HepG2 (cell line): Measurements from ENCODE around the gene CKS2. TPM values are rescaled to one million over a fixed set of nuclear protein-coding genes. Genes with fewer than 3 reads are reported as not detected.
A peak's percentile ranks its signal among the peaks of the same experiment; 100 is the strongest.

ENCODE experiments used
- CBX5 ChIP-seq: sonication (generic); formaldehyde crosslinking; IDR thresholded peaks from 2 replicates; pipeline ENCODE4 v1.4.0; 2020; ENCODE audit warnings: missing genetic modification reagents, borderline replicate concordance
- CC2D1A ChIP-seq: sonication (generic); formaldehyde crosslinking; IDR thresholded peaks from 2 replicates; pipeline ENCODE4 v1.8.1; 2023; ENCODE audit warnings: mild to moderate bottlenecking, missing genetic modification reagents
- FOSL2 ChIP-seq: sonication (generic); formaldehyde crosslinking; IDR thresholded peaks from 2 replicates; pipeline ENCODE4 v1.4.0; 2020; ENCODE audit warnings: missing genetic modification reagents
- FOXA3 ChIP-seq: IDR thresholded peaks from 2 replicates; pipeline ENCODE4 v1.6.1; 2016; ENCODE audit warnings: missing genetic modification reagents, missing compliant biosample characterization
- HDAC6 ChIP-seq: fragments of 200-600 bp; sonication (generic); IDR thresholded peaks from 2 replicates; pipeline ENCODE4 v1.7.0; 2017; ENCODE audit warnings: mild to moderate bottlenecking, antibody characterized with exemption, low read length, low read depth
- KAT8 ChIP-seq: IDR thresholded peaks from 2 replicates; pipeline ENCODE4 v1.6.1; 2016; ENCODE audit warnings: missing genetic modification reagents, missing compliant biosample characterization
- KMT2A ChIP-seq: sonication (generic); formaldehyde crosslinking; IDR thresholded peaks from 2 replicates; pipeline ENCODE4 v1.4.0; 2020; ENCODE audit warnings: missing genetic modification reagents
- MIER2 ChIP-seq: IDR thresholded peaks from 2 replicates; pipeline ENCODE4 v1.6.1; 2016; ENCODE audit warnings: missing biosample characterization, missing genetic modification reagents
- PLRG1 ChIP-seq: fragments of 450-650 bp; conservative IDR thresholded peaks from 2 replicates; pipeline ENCODE4 v1.6.1; 2016
- ZBTB1 ChIP-seq: sonication (generic); formaldehyde crosslinking; IDR thresholded peaks from 2 replicates; pipeline ENCODE4 v1.4.0; 2020; ENCODE audit warnings: missing genetic modification reagents, borderline replicate concordance
- ZBTB7B ChIP-seq: sonication (generic); formaldehyde crosslinking; IDR thresholded peaks from 2 replicates; pipeline ENCODE4 v1.4.0; 2020; ENCODE audit warnings: missing genetic modification reagents
- ZNF10 ChIP-seq: sonication (generic); formaldehyde crosslinking; IDR thresholded peaks from 2 replicates; pipeline ENCODE4 v1.4.0; 2020; ENCODE audit warnings: mild to moderate bottlenecking, low read depth, missing genetic modification reagents, borderline replicate concordance
- ZNF619 ChIP-seq: sonication (generic); formaldehyde crosslinking; IDR thresholded peaks from 2 replicates; pipeline ENCODE4 v1.4.0; 2020; ENCODE audit warnings: mild to moderate bottlenecking, missing genetic modification reagents
- ZNF772 ChIP-seq: sonication (generic); formaldehyde crosslinking; IDR thresholded peaks from 2 replicates; pipeline ENCODE4 v1.5.0; 2020; ENCODE audit warnings: mild to moderate bottlenecking, missing genetic modification reagents
- ZNF883 ChIP-seq: sonication (generic); formaldehyde crosslinking; IDR thresholded peaks from 2 replicates; pipeline ENCODE4 v1.5.1; 2020; ENCODE audit warnings: mild to moderate bottlenecking, missing genetic modification reagents; ENCODE audit errors: not compliant biosample characterization
- ZZZ3 ChIP-seq: sonication (generic); formaldehyde crosslinking; IDR thresholded peaks from 2 replicates; pipeline ENCODE4 v1.4.0; 2020; ENCODE audit warnings: missing genetic modification reagents, mild to moderate bottlenecking, borderline replicate concordance
- polyA plus RNA-seq, 8 experiments: library from polyadenylated mRNA; depleted of rRNA in 3 of 8; stranded (reverse) in 7 of 8; unstranded in 1 of 8; fragments of >200 nt; fragmentation: Illumina TruSeq in 4 of 8; extraction: Trizol in 4 of 8; gene quantifications; 2 replicates each; pipeline versions ENCODE4 v1.2.1 to v1.2.3, GENCODE V29; 2011 to 2016; ENCODE audit warnings: low read depth in 4 of 8, missing spikeins in 1 of 8, mixed read lengths in 1 of 8; ENCODE audit not compliant: insufficient read depth in 1 of 8
- total RNA-seq, 5 experiments: library from RNA; depleted of rRNA; stranded (reverse); fragments of >200 nt; fragmentation: Illumina TruSeq; extraction: Trizol; gene quantifications; 2 replicates each; pipeline ENCODE4 v1.2.3, GENCODE V29; 2016; ENCODE audit warnings: low read depth in 1 of 5
- TF ChIP-seq, protein P1 (sequence below): sonication (generic); formaldehyde crosslinking; IDR thresholded peaks from 2 replicates; pipeline ENCODE4 v1.8.1; 2022; ENCODE audit warnings: low read depth, mild to moderate bottlenecking, missing genetic modification reagents
- TF ChIP-seq, protein P2 (sequence below): sonication (generic); formaldehyde crosslinking; IDR thresholded peaks from 2 replicates; pipeline ENCODE4 v1.9.0; 2021; ENCODE audit warnings: mild to moderate bottlenecking, missing genetic modification reagents
- TF ChIP-seq, protein P3 (sequence below): sonication (generic); formaldehyde crosslinking; IDR thresholded peaks from 2 replicates; pipeline ENCODE4 v1.9.0; 2021; ENCODE audit warnings: missing genetic modification reagents, borderline replicate concordance

The CKS2 gene
- total and polyA plus RNA-seq, 2 of the 13 experiments (the other 11 are each of a cell fraction or from before 2014, with no cell fraction given), result 251 to 317 TPM

DNA sequence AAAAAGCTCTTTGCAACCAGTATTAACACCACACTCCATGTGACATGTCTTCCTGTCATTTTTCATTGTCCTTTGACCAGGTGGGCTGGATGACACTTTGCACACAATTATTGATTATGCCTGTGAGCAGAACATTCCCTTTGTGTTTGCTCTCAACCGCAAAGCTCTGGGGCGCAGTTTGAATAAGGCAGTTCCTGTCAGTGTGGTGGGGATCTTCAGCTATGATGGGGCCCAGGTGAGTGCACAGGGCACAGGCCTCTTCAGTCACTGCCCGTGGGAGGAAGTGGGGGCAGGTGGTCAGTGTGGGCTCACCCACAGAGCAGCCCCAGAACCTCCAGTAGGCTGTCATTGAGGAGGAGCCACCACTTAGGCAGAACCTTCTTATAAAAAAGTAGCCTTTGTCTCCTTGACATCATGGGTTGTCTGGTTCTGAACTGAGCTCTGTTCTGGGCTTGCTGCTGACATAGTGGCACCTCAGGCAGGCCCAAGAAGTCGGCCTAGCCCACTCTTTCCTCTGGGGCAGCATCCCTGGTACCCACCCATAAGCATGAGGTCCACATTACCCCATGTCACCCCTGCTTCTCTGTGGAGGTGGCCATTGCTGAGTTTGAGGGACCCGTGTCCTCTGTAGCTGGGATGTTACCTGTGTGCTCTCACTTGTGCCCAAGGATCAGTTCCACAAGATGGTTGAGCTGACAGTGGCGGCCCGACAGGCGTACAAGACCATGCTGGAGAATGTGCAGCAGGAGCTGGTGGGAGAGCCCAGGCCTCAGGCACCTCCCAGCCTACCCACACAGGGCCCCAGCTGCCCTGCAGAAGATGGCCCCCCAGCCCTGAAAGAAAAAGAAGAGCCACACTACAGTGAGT, 46.6 kb downstream of the CKS2 start (continued):
- TF ChIP-seq CC2D1A (CRISPR knock-in tag) (no peak), ZBTB7B (peak; percentile 97), KAT8 (CRISPR knock-in tag) (peak; percentile 80), CBX5 (CRISPR knock-in tag) (peak; percentile 77; the same call in 1 of the 2 replicates), HDAC6 (no peak), ZNF10 (CRISPR knock-in tag) (no peak), FOSL2 (peak; percentile 90), ZNF772 (CRISPR knock-in tag) (0 out of 2 replicates have a peak, but pooled peaks have one; percentile 44), ZNF883 (no peak), KMT2A (CRISPR knock-in tag) (peak; percentile 73; the same call in 1 of the 2 replicates), FOXA3 (peak; percentile 91), ZNF619 (no peak), ZBTB1 (no peak), ZZZ3 (CRISPR knock-in tag) (no peak), MIER2 (CRISPR knock-in tag) (peak; percentile 70; the same call in 1 of the 2 replicates), PLRG1 (no peak)
- TF ChIP-seq, protein P1, sequence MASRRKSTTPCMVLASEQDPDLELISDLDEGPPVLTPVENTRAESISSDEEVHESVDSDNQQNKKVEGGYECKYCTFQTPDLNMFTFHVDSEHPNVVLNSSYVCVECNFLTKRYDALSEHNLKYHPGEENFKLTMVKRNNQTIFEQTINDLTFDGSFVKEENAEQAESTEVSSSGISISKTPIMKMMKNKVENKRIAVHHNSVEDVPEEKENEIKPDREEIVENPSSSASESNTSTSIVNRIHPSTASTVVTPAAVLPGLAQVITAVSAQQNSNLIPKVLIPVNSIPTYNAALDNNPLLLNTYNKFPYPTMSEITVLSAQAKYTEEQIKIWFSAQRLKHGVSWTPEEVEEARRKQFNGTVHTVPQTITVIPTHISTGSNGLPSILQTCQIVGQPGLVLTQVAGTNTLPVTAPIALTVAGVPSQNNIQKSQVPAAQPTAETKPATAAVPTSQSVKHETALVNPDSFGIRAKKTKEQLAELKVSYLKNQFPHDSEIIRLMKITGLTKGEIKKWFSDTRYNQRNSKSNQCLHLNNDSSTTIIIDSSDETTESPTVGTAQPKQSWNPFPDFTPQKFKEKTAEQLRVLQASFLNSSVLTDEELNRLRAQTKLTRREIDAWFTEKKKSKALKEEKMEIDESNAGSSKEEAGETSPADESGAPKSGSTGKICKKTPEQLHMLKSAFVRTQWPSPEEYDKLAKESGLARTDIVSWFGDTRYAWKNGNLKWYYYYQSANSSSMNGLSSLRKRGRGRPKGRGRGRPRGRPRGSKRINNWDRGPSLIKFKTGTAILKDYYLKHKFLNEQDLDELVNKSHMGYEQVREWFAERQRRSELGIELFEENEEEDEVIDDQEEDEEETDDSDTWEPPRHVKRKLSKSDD (CRISPR knock-in tag), result peak; percentile 48; the same call in 1 of the 2 replicates
- TF ChIP-seq, protein P2, sequence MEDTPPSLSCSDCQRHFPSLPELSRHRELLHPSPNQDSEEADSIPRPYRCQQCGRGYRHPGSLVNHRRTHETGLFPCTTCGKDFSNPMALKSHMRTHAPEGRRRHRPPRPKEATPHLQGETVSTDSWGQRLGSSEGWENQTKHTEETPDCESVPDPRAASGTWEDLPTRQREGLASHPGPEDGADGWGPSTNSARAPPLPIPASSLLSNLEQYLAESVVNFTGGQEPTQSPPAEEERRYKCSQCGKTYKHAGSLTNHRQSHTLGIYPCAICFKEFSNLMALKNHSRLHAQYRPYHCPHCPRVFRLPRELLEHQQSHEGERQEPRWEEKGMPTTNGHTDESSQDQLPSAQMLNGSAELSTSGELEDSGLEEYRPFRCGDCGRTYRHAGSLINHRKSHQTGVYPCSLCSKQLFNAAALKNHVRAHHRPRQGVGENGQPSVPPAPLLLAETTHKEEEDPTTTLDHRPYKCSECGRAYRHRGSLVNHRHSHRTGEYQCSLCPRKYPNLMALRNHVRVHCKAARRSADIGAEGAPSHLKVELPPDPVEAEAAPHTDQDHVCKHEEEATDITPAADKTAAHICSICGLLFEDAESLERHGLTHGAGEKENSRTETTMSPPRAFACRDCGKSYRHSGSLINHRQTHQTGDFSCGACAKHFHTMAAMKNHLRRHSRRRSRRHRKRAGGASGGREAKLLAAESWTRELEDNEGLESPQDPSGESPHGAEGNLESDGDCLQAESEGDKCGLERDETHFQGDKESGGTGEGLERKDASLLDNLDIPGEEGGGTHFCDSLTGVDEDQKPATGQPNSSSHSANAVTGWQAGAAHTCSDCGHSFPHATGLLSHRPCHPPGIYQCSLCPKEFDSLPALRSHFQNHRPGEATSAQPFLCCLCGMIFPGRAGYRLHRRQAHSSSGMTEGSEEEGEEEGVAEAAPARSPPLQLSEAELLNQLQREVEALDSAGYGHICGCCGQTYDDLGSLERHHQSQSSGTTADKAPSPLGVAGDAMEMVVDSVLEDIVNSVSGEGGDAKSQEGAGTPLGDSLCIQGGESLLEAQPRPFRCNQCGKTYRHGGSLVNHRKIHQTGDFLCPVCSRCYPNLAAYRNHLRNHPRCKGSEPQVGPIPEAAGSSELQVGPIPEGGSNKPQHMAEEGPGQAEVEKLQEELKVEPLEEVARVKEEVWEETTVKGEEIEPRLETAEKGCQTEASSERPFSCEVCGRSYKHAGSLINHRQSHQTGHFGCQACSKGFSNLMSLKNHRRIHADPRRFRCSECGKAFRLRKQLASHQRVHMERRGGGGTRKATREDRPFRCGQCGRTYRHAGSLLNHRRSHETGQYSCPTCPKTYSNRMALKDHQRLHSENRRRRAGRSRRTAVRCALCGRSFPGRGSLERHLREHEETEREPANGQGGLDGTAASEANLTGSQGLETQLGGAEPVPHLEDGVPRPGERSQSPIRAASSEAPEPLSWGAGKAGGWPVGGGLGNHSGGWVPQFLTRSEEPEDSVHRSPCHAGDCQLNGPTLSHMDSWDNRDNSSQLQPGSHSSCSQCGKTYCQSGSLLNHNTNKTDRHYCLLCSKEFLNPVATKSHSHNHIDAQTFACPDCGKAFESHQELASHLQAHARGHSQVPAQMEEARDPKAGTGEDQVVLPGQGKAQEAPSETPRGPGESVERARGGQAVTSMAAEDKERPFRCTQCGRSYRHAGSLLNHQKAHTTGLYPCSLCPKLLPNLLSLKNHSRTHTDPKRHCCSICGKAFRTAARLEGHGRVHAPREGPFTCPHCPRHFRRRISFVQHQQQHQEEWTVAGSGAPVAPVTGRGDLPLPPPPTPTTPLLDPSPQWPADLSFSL (CRISPR knock-in tag), result peak; percentile 82; the same call in 1 of the 2 replicates
- TF ChIP-seq, protein P3, sequence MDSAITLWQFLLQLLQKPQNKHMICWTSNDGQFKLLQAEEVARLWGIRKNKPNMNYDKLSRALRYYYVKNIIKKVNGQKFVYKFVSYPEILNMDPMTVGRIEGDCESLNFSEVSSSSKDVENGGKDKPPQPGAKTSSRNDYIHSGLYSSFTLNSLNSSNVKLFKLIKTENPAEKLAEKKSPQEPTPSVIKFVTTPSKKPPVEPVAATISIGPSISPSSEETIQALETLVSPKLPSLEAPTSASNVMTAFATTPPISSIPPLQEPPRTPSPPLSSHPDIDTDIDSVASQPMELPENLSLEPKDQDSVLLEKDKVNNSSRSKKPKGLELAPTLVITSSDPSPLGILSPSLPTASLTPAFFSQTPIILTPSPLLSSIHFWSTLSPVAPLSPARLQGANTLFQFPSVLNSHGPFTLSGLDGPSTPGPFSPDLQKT, result no peak
